Stimulated activated CD4-positive, alpha-beta T cell treated with anti-CD3 and anti-CD28 coated beads, Interleukin-4, amount 100 ng/mL, for 24 hours (primary cell): ENCODE results near the gene CLEC20A.
"Not testable (repeated sequence)": the region's sequence is repeated elsewhere in the genome, so short reads cannot be mapped to it uniquely, and the experiment has no call there.

Experiments used
- DNase-seq: peaks from one replicate; pipeline ENCODE4 v3.0.0-alpha.2; 2020

Gene CLEC20A

GRCh38 chr1:178528953-178529335 is 32.2 kb upstream of the CLEC20A start:
- DNase-seq: no peak

- DNase-seq: no peak
These were observed 31.6 kb upstream of the CLEC20A start for GRCh38 chr1:178528228-178528952.

GRCh38 chr1:178527117-178527516 is 30.4 kb upstream of the CLEC20A start:
- DNase-seq: no peak

- DNase-seq: no peak
These were observed 24.5 kb upstream of the CLEC20A start for GRCh38 chr1:178521241-178521640.

GRCh38 chr1:178520803-178521202 is 24.0 kb upstream of the CLEC20A start:
- no peak for DNase-seq

- DNase-seq: no peak
These were observed 22.1 kb upstream of the CLEC20A start for GRCh38 chr1:178518894-178519293.

GRCh38 chr1:178516110-178516509 is 19.3 kb upstream of the CLEC20A start:
- no peak for DNase-seq

- no peak for DNase-seq
These were observed 16.7 kb upstream of the CLEC20A start for GRCh38 chr1:178513278-178513983.

- DNase-seq: no peak
These were observed 16.0 kb upstream of the CLEC20A start, which contains the start of gene TEX35 for GRCh38 chr1:178512566-178513277. Gene TEX35, plus strand, starts transcription at chr1:178513109. Its CDS starts 80 bp downstream, at chr1:178513189.

- DNase-seq: no peak
These were observed 13.4 kb upstream of the CLEC20A start for GRCh38 chr1:178510155-178510554.

GRCh38 chr1:178509414-178510007 is 12.7 kb upstream of the CLEC20A start:
- DNase-seq: no peak

- DNase-seq: no peak
These were observed 9.9 kb upstream of the CLEC20A start for GRCh38 chr1:178506669-178507068.

GRCh38 chr1:178506177-178506576 is 9.4 kb upstream of the CLEC20A start:
- DNase-seq: no peak

GRCh38 chr1:178504286-178504685 is 7.5 kb upstream of the CLEC20A start:
- no peak for DNase-seq

- no peak for DNase-seq
These were observed 7.1 kb upstream of the CLEC20A start for GRCh38 chr1:178503849-178504248.

- DNase-seq: not testable (repeated sequence)
These were observed 6.6 kb upstream of the CLEC20A start for GRCh38 chr1:178503316-178503715.

- DNase-seq: no peak
These were observed 6.1 kb upstream of the CLEC20A start for GRCh38 chr1:178502856-178503255.

GRCh38 chr1:178502330-178502714 is 5.6 kb upstream of the CLEC20A start:
- no peak for DNase-seq

GRCh38 chr1:178501705-178502329 is 5.1 kb upstream of the CLEC20A start:
- peak; percentile 44 for DNase-seq

GRCh38 chr1:178500936-178501554 is 4.3 kb upstream of the CLEC20A start:
- DNase-seq: no peak

- DNase-seq: no peak
These were observed 3.5 kb upstream of the CLEC20A start for GRCh38 chr1:178500091-178500770.
